HFFc6 (cell line): ENCODE results near the gene PATL2. TPM values are rescaled to one million over a fixed set of nuclear protein-coding genes. Genes with fewer than 3 reads are reported as not detected.
"Not testable (repeated sequence)": the region's sequence is repeated elsewhere in the genome, so short reads cannot be mapped to it uniquely, and the experiment has no call there.

Experiments
- DNase-seq: peaks from one replicate; pipeline ENCODE4 v3.0.0-alpha.2; 2018
- H3K27ac Mint-ChIP-seq: 2 replicates; pipeline ENCODE4 v1.8.0; 2020; ENCODE audit warnings: mild to moderate bottlenecking, mixed read lengths
- H3K27me3 Mint-ChIP-seq: 2 replicates; pipeline ENCODE4 v1.8.0; 2021; ENCODE audit warnings: mild to moderate bottlenecking, moderate library complexity, mixed read lengths; ENCODE audit not compliant: insufficient read depth
- H3K36me3 Mint-ChIP-seq: 2 replicates; pipeline ENCODE4 v1.8.0; 2021; ENCODE audit warnings: low read depth, mixed read lengths
- H3K4me1 Mint-ChIP-seq: 2 replicates; pipeline ENCODE4 v1.8.0; 2020; ENCODE audit warnings: low read depth, mixed read lengths
- H3K4me3 Mint-ChIP-seq: 2 replicates; pipeline ENCODE4 v1.8.0; 2020; ENCODE audit warnings: mild to moderate bottlenecking, moderate library complexity, mixed read lengths
- H3K9me3 Mint-ChIP-seq: 2 replicates; pipeline ENCODE4 v1.8.0; 2020; ENCODE audit warnings: mild to moderate bottlenecking, mixed read lengths
- total RNA-seq, 6 experiments: library from RNA; stranded (reverse); fragmentation: NEBNext Ultra II Directional; extraction: Animal tissue kit (Norgen Biotek cat#: 25700); gene quantifications; 2 replicates in 1 of 6; 3 replicates in 5 of 6; pipeline ENCODE4 v1.2.3, GENCODE V29; 2021
- TF ChIP-seq, protein P1 (sequence below): fragments of 200-600 bp; sonication (generic); IDR thresholded peaks from 2 replicates; pipeline ENCODE4 v1.5.0; 2021; ENCODE audit warnings: antibody characterized with exemption, mild to moderate bottlenecking

The PATL2 gene
- total RNA-seq, 6 experiments from 2014 or later, result 0.10 to 0.18 (median 0.10) TPM; not detected in 3

- H3K4me1 Mint-ChIP-seq, result peaks cover 20% of the 10 kb centered on the region
- peak overlapping the region; percentile 10; the same call in 1 of the 2 replicates for H3K27ac Mint-ChIP-seq
- no peaks in the 10 kb centered on the region for H3K36me3 Mint-ChIP-seq
- no peak for DNase-seq
- TF ChIP-seq, protein P1, sequence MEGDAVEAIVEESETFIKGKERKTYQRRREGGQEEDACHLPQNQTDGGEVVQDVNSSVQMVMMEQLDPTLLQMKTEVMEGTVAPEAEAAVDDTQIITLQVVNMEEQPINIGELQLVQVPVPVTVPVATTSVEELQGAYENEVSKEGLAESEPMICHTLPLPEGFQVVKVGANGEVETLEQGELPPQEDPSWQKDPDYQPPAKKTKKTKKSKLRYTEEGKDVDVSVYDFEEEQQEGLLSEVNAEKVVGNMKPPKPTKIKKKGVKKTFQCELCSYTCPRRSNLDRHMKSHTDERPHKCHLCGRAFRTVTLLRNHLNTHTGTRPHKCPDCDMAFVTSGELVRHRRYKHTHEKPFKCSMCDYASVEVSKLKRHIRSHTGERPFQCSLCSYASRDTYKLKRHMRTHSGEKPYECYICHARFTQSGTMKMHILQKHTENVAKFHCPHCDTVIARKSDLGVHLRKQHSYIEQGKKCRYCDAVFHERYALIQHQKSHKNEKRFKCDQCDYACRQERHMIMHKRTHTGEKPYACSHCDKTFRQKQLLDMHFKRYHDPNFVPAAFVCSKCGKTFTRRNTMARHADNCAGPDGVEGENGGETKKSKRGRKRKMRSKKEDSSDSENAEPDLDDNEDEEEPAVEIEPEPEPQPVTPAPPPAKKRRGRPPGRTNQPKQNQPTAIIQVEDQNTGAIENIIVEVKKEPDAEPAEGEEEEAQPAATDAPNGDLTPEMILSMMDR, result no peak
- H3K4me3 Mint-ChIP-seq, result no peak overlapping the region
- peaks cover 5% of the 10 kb centered on the region for H3K27me3 Mint-ChIP-seq
- H3K9me3 Mint-ChIP-seq, result no peaks in the 10 kb centered on the region
Measured at GRCh38 chr15:44735482-44736180, 24.5 kb upstream of the PATL2 start.

DNA sequence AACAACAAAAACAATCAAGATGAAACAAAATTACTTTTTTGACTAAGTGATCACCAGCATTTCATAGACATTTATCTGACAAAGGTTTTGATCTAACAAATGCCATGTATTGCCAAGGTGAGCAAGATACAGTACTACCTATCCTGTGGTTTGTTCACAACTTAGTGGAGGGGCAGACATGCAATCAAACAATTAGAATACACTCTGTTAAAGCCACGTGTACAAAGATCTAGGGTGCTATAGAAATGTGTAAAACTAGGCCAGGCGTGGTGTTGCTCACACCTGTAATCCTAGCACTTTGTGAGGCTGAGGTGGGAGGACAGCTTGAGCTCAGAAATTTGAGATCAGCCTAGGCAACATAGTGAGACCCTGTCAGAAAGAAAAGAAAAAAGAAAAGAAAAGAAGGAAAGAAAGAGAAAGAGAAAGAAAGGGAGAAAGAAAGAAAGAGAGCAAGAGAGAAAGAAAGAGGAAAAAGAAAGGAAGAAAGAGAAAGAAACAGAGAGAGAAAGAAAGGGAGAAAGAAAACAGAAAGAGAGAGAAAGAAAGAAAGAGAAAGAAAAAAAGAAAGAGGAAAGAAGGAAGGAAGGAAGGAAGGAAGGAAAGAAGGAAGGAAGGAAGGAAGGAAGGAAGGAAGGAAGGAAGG, 23.8 kb upstream of the PATL2 start:
- Mint-ChIP-seq H3K4me1 (peaks cover 27% of the 10 kb centered on the region), H3K27ac (no peak overlapping the region), H3K27me3 (peaks cover 3% of the 10 kb centered on the region), H3K4me3 (no peak overlapping the region; the same call in 1 of the 2 replicates), H3K9me3 (no peaks in the 10 kb centered on the region), H3K36me3 (no peaks in the 10 kb centered on the region)
- TF ChIP-seq, protein P1, result no peak
- DNase-seq, result no peak

- Mint-ChIP-seq H3K4me1 (peaks cover 40% of the 10 kb centered on the region), H3K36me3 (no peaks in the 10 kb centered on the region), H3K27me3 (no peaks in the 10 kb centered on the region; the same call in 1 of the 2 replicates), H3K9me3 (no peaks in the 10 kb centered on the region), H3K27ac (peak overlapping the region; percentile 98), H3K4me3 (peak overlapping the region; percentile 99)
- TF ChIP-seq, protein P1, result no peak
- DNase-seq, result no peak
Measured at GRCh38 chr15:44729408-44730127, 18.4 kb upstream of the PATL2 start.

- TF ChIP-seq, protein P1, result no peak
- H3K4me3 Mint-ChIP-seq, result peak overlapping the region; percentile 99
- peak overlapping the region; percentile 98 for H3K27ac Mint-ChIP-seq
Measured at GRCh38 chr15:44728576-44729407, 17.7 kb upstream of the PATL2 start.

GRCh38 chr15:44728232-44728575, 17.1 kb upstream of the PATL2 start:
- not testable (repeated sequence) for H3K27me3 Mint-ChIP-seq, H3K9me3 Mint-ChIP-seq, DNase-seq, H3K36me3 Mint-ChIP-seq
- peak overlapping the region; percentile 99 for H3K4me3 Mint-ChIP-seq
- H3K27ac Mint-ChIP-seq, result peak overlapping the region; percentile 98
- peaks cover 40% of the 10 kb centered on the region for H3K4me1 Mint-ChIP-seq

More at GRCh38 chr15:44728576-44729407, 17.7 kb upstream of the PATL2 start:
- no peaks in the 10 kb centered on the region for H3K9me3 Mint-ChIP-seq
- H3K27me3 Mint-ChIP-seq, result no peaks in the 10 kb centered on the region; the same call in 1 of the 2 replicates
- no peaks in the 10 kb centered on the region for H3K36me3 Mint-ChIP-seq
- peaks cover 40% of the 10 kb centered on the region for H3K4me1 Mint-ChIP-seq
- peak; percentile 98 for DNase-seq
